Psoas muscle (tissue), 8 donors: ENCODE data around the gene CAV2. TPM values are rescaled to one million over a fixed set of nuclear protein-coding genes. Genes with fewer than 3 reads are reported as not detected.

Experiments
- ATAC-seq, 4 donors: fragments of 200-7000 bp; cut with Tn5 transposase; one replicate each; pipeline ENCODE4 v1.9.1; 2020; ENCODE audit warnings: moderate library complexity in 3 of 4, mild to moderate bottlenecking in 2 of 4
- DNase-seq, 2 donors: peaks; one replicate each; pipeline ENCODE4 v3.0.0-alpha.2; 2020
- H3K27ac ChIP-seq: fragments of 200-600 bp; one replicate; pipeline ENCODE4 v1.8.0; 2022
- H3K27me3 ChIP-seq, 3 donors: fragments of 200-600 bp in 1 of 3; one replicate each; pipeline versions ENCODE4 v1.6.1 to v1.8.0; 2013 to 2022; ENCODE audit warnings: low read length in 2 of 3, mild to moderate bottlenecking in 2 of 3, moderate library complexity in 1 of 3; ENCODE audit not compliant: insufficient read depth in 3 of 3
- H3K36me3 ChIP-seq, 2 donors: fragments of 200-600 bp in 1 of 2; one replicate each; pipeline versions ENCODE4 v1.6.1 to v1.8.0; 2013 to 2022; ENCODE audit warnings: low read depth in 1 of 2, mild to moderate bottlenecking in 1 of 2, moderate library complexity in 1 of 2; ENCODE audit not compliant: insufficient read depth in 1 of 2
- H3K4me1 ChIP-seq: fragments of 200-600 bp; one replicate; pipeline ENCODE4 v1.8.0; 2022
- H3K4me3 ChIP-seq: fragments of 200-600 bp; one replicate; pipeline ENCODE4 v1.8.0; 2022; ENCODE audit warnings: mild to moderate bottlenecking
- H3K9me3 ChIP-seq: fragments of 200-600 bp; one replicate; pipeline ENCODE4 v1.8.0; 2022
- WGBS, 3 donors: extraction: QIAGEN DNeasy Blood & Tissue Kit; methylation state at CpG; one replicate each; pipeline versions ENCODE4 v1.1.6 to v1.1.7; 2013; 5-methylcytosine and 5-hydroxymethylcytosine counted together
- intact Hi-C, 2 donors: fragments of 100-400 bp; cut with DNase I; formaldehyde crosslinking; loops; one replicate each; pipeline versions ENCODE4 v1.11.0 to v1.14.2; 2022
- polyA plus RNA-seq, 3 donors: library from polyadenylated mRNA; stranded (reverse); fragments of 200-250 nt; gene quantifications; one replicate each; pipeline ENCODE4 v1.2.3, GENCODE V29; 2013
- total RNA-seq, 4 donors: library from RNA; stranded (reverse); fragmentation: NEBNext Ultra II Directional in 2 of 4; extraction: Animal tissue kit (Norgen Biotek cat#: 25700) in 2 of 4; gene quantifications; one replicate each; pipeline versions ENCODE4 v1.2.1 to v1.2.4, GENCODE V29; 2021 to 2023
- TF ChIP-seq, protein P1 (sequence below): fragments of 200-600 bp; IDR thresholded peaks from one replicate; pipeline ENCODE4 v1.8.0; 2022; ENCODE audit warnings: antibody characterized with exemption
- donor health status: healthy with polysubstance abuse.
- donor health status: DM: no; HTN: no; CAD: no; lungs with moderate emphysema.
- donor health status: Bipolar disorder and iron deficiency.
- donor health status: healthy.
- donor health status: DM: yes; HTN: yes; CAD: no.
- donor health status: DM: no; HTN: no; CAD: no.
- donor health status: DM: no; HTN: no; CAD: no.
- donor health status: DM: yes; HTN: yes; CAD: no.

The CAV2 gene
- total and polyA plus RNA-seq, 7 donors = 10.9 to 20.1 (median 15.7) TPM

DNA sequence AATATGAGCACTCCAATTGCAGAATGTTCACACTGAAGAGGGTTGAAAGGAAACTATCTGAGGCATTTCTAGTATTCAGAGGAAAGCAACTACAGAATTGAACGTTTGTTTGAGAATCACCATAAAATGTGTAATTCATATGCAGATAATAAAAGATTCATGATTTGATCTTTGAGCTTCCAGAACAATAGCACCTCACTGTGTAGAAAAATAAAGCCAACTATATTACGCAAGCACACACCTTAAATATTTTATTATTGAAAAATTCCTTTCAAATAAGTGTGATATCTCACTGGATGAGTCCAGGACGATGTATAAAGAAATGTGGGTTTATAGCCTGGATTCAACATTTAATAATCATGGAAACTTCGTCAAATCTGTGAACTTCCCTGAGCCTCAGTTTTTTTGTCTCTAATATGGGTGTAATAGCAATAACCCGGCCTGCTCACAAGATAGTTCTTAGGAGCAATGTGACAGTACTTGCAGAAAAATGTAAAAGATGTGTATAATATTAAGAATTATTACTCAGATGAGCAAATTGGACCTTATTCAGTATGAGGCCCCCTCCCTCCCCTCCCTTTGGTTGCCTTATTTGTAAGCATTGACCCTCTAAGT is 11.5 kb upstream of the CAV2 start:
- Histone ChIP-seq H3K36me3 (no peaks in the 10 kb centered on the region), H3K27me3 (no peaks in the 10 kb centered on the region), H3K27ac (no peak overlapping the region), H3K4me1 (no peaks in the 10 kb centered on the region), H3K4me3 (no peak overlapping the region), H3K9me3 (no peaks in the 10 kb centered on the region)
- no peak for ATAC-seq
- intact Hi-C loops = no loop called here
- no peak for DNase-seq
- 77 to 85% (median 81%) methylated on average over 5 of the region's 5 CpGs for WGBS, 3 donors
- TF ChIP-seq, protein P1, sequence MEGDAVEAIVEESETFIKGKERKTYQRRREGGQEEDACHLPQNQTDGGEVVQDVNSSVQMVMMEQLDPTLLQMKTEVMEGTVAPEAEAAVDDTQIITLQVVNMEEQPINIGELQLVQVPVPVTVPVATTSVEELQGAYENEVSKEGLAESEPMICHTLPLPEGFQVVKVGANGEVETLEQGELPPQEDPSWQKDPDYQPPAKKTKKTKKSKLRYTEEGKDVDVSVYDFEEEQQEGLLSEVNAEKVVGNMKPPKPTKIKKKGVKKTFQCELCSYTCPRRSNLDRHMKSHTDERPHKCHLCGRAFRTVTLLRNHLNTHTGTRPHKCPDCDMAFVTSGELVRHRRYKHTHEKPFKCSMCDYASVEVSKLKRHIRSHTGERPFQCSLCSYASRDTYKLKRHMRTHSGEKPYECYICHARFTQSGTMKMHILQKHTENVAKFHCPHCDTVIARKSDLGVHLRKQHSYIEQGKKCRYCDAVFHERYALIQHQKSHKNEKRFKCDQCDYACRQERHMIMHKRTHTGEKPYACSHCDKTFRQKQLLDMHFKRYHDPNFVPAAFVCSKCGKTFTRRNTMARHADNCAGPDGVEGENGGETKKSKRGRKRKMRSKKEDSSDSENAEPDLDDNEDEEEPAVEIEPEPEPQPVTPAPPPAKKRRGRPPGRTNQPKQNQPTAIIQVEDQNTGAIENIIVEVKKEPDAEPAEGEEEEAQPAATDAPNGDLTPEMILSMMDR = no peak

DNA sequence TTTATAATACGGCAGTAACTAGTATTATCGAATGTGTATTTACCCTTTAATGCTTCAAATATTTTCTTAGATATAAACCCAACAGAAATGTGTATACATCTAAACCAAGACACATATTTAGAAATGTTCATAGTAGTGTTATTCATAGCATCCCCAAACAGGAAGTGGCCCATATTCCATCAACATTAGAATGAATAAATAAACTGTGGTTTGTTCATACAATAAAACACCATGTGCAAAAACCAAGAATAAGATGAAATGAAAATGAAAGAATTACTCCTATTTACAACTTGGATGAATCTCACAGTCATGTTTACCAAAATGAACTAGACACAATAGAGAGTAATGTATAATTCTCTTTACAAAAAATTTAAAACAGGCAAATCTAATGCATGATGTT is 9.2 kb upstream of the CAV2 start:
- no peak for ATAC-seq
- 75 to 79% (median 75%) methylated on average over 2 of the region's 2 CpGs for WGBS, 3 donors
- H3K27ac ChIP-seq = no peak overlapping the region

DNA sequence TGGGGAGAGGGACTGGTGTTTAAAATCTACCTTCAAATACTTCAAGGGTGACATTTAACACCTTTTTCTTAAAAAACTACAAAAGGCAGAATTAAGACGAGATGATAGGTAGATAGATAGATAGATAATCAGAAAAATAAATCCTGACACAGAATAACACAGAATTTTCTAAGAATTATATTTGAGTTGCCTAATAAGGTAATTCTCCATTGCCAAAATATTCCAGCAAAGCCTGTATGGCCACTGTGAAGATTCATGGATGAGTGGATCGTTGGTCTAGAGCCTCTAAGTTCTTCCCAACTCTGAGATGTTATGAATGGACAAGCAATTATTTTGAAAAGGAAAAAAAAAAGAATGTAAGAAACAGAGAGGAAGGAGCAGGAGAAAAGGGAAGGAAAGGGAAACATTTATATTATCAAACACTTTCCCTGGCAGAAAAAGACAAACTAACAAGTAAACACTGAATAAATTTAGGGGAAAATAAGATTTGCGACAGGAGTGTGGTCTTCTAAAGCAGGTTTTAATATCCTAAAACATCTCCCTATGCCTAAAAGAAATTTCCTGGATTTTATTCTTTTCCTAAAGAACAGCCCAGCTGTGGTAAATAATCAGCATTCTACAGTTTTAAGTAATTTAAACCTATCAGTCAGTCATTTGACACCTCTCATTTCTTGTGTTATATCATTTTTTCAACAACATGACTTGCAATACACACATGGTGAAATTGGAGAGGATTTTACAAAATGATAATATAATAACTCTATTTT is 7.5 kb upstream of the CAV2 start:
- Histone ChIP-seq H3K4me1 (no peaks in the 10 kb centered on the region), H3K27me3 (no peaks in the 10 kb centered on the region), H3K4me3 (no peak overlapping the region), H3K36me3 (no peaks in the 10 kb centered on the region), H3K27ac (no peak overlapping the region), H3K9me3 (no peaks in the 10 kb centered on the region)
- no peak for ATAC-seq
- TF ChIP-seq, protein P1 = no peak
- intact Hi-C loops = no loop called here
- DNase-seq = no peak
- 62 to 69% (median 65%) methylated on average over 3 of the region's 3 CpGs for WGBS, 3 donors

More for the DNA sequence above, 9.2 kb upstream of the CAV2 start:
- no peaks in the 10 kb centered on the region for H3K4me1 ChIP-seq
- intact Hi-C loops = no loop called here
- no peaks in the 10 kb centered on the region for H3K36me3 ChIP-seq
- no peak for DNase-seq
- H3K4me3 ChIP-seq = no peak overlapping the region
- H3K27me3 ChIP-seq = no peaks in the 10 kb centered on the region
- TF ChIP-seq, protein P1 = no peak
- H3K9me3 ChIP-seq = no peaks in the 10 kb centered on the region

DNA sequence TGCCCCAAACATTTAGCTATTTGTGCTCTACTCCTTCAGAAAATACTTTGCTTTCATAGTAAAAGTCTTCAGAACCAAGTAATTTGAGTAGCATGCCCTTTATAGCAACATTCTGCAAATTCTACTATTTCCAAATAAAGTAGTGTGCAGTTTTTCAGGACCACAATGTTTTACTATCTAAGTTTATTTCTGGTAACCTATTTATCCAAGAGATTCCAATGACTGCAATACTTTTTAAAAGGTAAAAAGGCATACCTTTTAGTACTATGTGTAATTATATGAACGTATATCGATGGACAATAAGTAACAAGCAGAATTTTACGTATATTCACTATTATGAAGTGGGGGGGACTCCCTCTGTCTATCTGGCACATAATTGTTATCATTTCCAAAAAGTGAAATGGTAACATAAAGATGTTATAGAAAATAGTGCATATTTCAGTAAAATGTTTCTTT is 6.9 kb upstream of the CAV2 start:
- DNase-seq = no peak
- intact Hi-C loops = no loop called here
- Histone ChIP-seq H3K4me3 (no peak overlapping the region), H3K4me1 (no peaks in the 10 kb centered on the region), H3K36me3 (no peaks in the 10 kb centered on the region), H3K27ac (no peak overlapping the region), H3K9me3 (no peaks in the 10 kb centered on the region), H3K27me3 (no peaks in the 10 kb centered on the region)
- WGBS, 3 donors = 92 to 96% (median 92%) methylated on average over 3 of the region's 3 CpGs
- ATAC-seq = no peak
- TF ChIP-seq, protein P1 = no peak
